NB4 (cell line): Measurements from ENCODE around the gene MAN1A1.

Source experiments
- DNase-seq: peaks from one replicate; pipeline ENCODE4 v3.0.0; 2010; ENCODE audit warnings: low read depth
- H3K4me3 ChIP-seq: one replicate; pipeline ENCODE4 v1.5.1; 2011; ENCODE audit warnings: mild to moderate bottlenecking, low read depth, low read length, moderate library complexity
- MYC ChIP-seq: IDR thresholded peaks from 2 replicates; pipeline ENCODE4 v1.6.1; 2011; ENCODE audit warnings: low read depth, low read length
- POLR2A ChIP-seq: IDR thresholded peaks from 2 replicates; pipeline ENCODE4 v1.6.1; 2011; ENCODE audit warnings: mild to moderate bottlenecking; ENCODE audit not compliant: insufficient read length; ENCODE audit errors: extremely low read depth
- TF ChIP-seq, protein P1 (sequence below): IDR thresholded peaks from 2 replicates; pipeline ENCODE4 v1.6.1; 2011; ENCODE audit warnings: low read depth, low read length
- TF ChIP-seq, protein P2 (sequence below): IDR thresholded peaks from one replicate; pipeline ENCODE4 v1.5.1; 2012; ENCODE audit warnings: low read depth, low read length

The MAN1A1 gene

DNA sequence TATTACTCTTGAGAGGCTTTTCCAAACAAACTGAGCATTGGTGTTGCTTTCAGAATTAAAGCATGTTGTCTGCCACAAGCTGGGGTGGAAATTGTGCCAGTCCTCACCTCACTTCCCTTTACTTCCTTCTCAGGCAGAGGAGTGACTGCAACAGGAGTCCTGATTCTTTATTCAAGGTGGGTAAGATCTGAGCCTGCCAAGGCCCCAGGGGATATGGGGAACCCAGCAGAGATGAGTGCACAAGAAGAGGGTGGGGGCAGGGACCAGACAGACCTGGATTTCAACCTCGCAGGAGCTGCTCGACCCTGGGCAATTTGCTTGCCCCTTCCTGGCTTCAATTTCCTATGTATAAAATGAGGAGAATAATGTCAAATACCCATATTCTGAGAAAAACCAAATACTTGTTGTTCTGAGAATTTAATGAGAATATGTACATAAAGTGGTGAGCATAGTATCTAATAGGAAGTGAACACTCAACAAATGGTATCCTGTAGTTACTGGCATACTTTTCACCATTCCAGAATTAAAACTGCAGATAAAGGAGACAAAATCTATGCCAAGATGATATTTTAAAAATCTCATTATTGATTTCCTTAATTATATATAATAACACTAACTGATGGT lies 17.8 kb downstream of the MAN1A1 start:
- TF ChIP-seq, protein P1, sequence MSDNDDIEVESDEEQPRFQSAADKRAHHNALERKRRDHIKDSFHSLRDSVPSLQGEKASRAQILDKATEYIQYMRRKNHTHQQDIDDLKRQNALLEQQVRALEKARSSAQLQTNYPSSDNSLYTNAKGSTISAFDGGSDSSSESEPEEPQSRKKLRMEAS = no peak
- TF ChIP-seq POLR2A (no peak), MYC (no peak)
- TF ChIP-seq, protein P2, sequence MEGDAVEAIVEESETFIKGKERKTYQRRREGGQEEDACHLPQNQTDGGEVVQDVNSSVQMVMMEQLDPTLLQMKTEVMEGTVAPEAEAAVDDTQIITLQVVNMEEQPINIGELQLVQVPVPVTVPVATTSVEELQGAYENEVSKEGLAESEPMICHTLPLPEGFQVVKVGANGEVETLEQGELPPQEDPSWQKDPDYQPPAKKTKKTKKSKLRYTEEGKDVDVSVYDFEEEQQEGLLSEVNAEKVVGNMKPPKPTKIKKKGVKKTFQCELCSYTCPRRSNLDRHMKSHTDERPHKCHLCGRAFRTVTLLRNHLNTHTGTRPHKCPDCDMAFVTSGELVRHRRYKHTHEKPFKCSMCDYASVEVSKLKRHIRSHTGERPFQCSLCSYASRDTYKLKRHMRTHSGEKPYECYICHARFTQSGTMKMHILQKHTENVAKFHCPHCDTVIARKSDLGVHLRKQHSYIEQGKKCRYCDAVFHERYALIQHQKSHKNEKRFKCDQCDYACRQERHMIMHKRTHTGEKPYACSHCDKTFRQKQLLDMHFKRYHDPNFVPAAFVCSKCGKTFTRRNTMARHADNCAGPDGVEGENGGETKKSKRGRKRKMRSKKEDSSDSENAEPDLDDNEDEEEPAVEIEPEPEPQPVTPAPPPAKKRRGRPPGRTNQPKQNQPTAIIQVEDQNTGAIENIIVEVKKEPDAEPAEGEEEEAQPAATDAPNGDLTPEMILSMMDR = no peak
- no peak overlapping the region for H3K4me3 ChIP-seq

DNA sequence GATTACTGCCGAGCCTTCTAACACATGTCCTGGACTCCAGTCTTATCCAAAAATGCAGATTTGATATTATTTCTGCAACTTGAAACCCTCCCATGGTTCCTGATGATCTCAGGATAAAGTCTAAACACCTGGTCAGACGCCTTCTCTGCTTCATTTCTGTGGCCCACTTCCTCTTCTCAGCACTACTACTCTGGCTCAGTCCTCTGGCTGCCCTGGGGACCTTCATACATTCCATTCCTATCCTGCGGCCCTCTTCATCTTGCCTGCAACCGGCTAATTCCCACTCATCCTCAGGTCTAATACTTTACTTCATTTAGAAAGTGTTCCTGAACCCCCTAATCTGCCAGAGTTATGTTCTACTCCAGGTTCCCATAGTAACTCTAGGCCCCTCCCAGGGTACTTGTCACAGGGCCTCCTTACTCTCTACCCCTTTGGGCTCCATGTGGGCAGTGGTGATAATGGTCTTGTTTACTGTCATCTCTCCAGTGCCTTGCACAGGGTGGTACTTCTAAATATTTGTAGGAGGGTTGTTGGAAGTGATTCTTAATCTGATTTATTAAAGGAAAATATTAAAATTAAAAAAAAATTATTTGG lies 18.9 kb downstream of the MAN1A1 start:
- TF ChIP-seq POLR2A = no peak
- no peak for DNase-seq
- H3K4me3 ChIP-seq = no peak overlapping the region

More for the DNA sequence above, 17.8 kb downstream of the MAN1A1 start:
- no peak for DNase-seq

DNA sequence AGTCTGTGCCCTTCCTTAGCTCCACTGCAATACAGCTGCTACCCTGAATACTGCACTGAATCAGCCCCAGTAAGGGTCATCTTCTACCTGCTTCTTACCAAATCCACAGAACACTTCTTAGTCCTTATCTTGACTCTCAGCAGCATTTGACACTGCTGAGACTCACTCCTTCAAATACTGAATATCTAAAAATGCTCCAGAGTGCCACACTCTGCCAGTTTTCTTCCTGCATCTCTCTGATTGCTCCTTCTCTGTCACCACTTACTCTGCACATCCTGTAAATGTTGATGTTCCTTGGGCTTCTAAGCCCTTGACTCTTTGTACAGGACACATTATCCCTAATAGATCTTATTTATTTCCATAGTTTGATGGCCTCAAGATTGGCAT lies 19.8 kb downstream of the MAN1A1 start:
- TF ChIP-seq, protein P1 = no peak
- TF ChIP-seq, protein P2 = no peak
- TF ChIP-seq MYC (no peak), POLR2A (no peak)

DNA sequence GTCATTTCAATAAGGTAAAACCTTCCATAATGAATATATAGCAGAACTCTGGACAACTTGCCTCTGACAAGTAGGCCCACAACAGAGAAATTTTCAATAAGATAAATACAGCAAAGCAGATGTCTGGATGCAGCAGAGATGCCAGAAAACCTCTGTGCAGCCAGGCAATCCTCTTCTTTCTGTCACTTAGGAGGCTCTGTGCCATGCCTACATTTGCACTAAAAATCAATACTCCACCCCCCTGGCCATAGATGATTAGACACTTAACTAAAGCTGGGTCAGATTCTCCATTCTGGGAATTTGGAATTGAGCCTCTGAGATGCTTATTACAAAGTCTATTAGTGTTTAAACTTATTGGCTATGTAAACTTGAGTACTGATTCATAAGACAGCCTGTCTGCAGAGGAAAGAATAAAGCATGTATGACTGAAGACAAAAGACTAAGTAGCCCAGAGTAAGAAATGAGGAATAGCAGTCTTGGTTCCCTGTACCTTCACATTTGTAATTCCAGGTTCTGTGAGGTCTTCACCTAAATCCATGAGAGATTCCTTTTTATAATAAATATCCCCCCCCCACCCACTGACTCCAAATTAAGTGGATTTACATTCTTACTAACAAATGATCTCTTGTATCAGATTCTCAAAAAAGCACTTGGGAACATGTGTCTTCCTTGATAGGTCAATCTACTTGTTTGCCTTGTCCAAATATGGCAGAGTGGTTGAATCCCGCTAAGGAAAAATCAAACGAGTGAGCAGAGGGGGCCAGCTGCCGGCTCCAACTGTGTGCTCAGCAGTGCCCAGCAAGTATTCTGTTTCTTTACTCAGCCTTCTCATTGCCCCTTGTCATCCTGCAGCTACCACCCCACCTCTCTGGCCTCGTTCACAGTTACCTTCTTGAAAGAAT lies 20.4 kb downstream of the MAN1A1 start:
- H3K4me3 ChIP-seq = no peak overlapping the region
- TF ChIP-seq, protein P2 = no peak
- TF ChIP-seq POLR2A = no peak
- TF ChIP-seq MYC = no peak
- TF ChIP-seq, protein P1 = no peak
- no peak for DNase-seq

More for the DNA sequence above, 19.8 kb downstream of the MAN1A1 start:
- DNase-seq = no peak
- H3K4me3 ChIP-seq = no peak overlapping the region

DNA sequence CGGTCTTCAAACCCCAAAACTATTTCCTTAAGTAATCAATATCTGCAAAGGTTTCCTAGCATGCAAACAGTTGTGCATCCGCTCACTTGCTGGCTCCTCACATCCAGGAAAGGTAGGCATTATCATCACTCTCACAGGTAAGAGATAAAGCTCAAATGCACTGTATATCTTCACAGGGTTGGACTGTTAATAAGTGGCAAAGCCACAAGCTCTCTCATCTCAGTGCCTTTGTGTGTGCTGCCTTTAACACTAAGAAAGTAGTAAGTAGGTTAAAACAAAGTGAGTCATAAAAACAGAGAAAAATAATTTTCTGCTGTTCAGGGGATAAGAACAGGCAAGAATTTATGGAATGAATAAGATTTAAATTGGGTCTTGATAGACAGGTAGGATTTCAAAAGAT lies 21.3 kb downstream of the MAN1A1 start:
- no peak overlapping the region for H3K4me3 ChIP-seq
- TF ChIP-seq, protein P2 = no peak
- TF ChIP-seq POLR2A (no peak), MYC (no peak)
- TF ChIP-seq, protein P1 = no peak
- DNase-seq = no peak

DNA sequence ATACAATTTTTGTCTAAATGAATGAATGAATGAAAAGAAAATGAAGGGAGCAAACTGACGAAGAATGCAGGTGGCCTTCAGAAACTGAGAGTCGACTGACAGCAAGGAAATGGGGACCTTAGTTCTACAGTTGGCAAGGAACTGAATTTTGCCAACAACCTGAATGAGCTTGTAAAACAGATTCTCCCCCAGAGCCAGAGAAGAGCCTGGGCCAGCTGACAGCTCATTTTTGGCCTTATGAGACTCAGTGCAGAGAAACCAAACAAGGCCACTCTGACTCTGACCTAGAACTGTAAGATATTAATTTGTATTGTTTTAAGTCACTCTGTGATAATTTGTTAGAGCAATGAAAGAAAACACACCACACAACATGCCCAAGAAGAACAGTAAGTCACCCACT lies 21.8 kb downstream of the MAN1A1 start:
- H3K4me3 ChIP-seq = no peak overlapping the region

More for the DNA sequence above, 21.8 kb downstream of the MAN1A1 start:
- no peak for DNase-seq
- TF ChIP-seq MYC = no peak
- TF ChIP-seq, protein P1 = no peak
- TF ChIP-seq, protein P2 = no peak
- no peak for TF ChIP-seq POLR2A
